Keratinocyte (primary cell): ENCODE data around the gene CHST13. TPM values are rescaled to one million over a fixed set of nuclear protein-coding genes. Genes with fewer than 3 reads are reported as not detected.

Source experiments
- DNase-seq: peaks from one replicate; pipeline ENCODE4 v3.0.0-alpha.2; 2011; ENCODE audit warnings: low read depth, missing footprints, low spot score
- FAIRE-seq: peaks from 2 replicates; lab custom pipeline; 2011; peaks lifted over from hg19 to GRCh38; lab: Jason Lieb, UNC
- H2AFZ ChIP-seq: 2 replicates; pipeline ENCODE4 v1.6.0; 2012; ENCODE audit warnings: low read length, control low read depth, inconsistent platforms; ENCODE audit not compliant: control insufficient read depth
- H3K27ac ChIP-seq: 2 replicates; pipeline ENCODE4 v1.5.1; 2011; ENCODE audit warnings: low read length; ENCODE audit not compliant: control insufficient read depth, insufficient read depth
- H3K27me3 ChIP-seq: 3 replicates; pipeline ENCODE4 v1.6.0; 2011; ENCODE audit warnings: low read length; ENCODE audit not compliant: control insufficient read depth, insufficient read depth; ENCODE audit errors: extremely low read depth
- H3K36me3 ChIP-seq, 2 experiments: 2 replicates in 1 of 2; 3 replicates in 1 of 2; pipeline ENCODE4 v1.5.1; 2011; ENCODE audit warnings: low read length in 2 of 2, mild to moderate bottlenecking in 1 of 2; ENCODE audit not compliant: control insufficient read depth in 2 of 2, insufficient read depth in 2 of 2; ENCODE audit errors: extremely low read depth in 1 of 2
- H3K4me1 ChIP-seq: 3 replicates; pipeline ENCODE4 v1.5.1; 2011; ENCODE audit warnings: low read length; ENCODE audit not compliant: control insufficient read depth, insufficient read depth; ENCODE audit errors: extremely low read depth
- H3K4me2 ChIP-seq: 3 replicates; pipeline ENCODE4 v1.6.0; 2011; ENCODE audit warnings: low read depth, low read length; ENCODE audit not compliant: control insufficient read depth, insufficient read depth; ENCODE audit errors: extremely low read depth
- H3K4me3 ChIP-seq, 3 experiments: fragments of 200-600 bp in 1 of 3; sonication (generic) in 1 of 3; 2 replicates in 2 of 3; 3 replicates in 1 of 3; pipeline ENCODE4 v1.5.1; 2011 to 2016; ENCODE audit warnings: low read length in 3 of 3, mild to moderate bottlenecking in 3 of 3, control low read depth in 2 of 3, inconsistent platforms in 1 of 3, low read depth in 1 of 3, mixed read lengths in 1 of 3, mixed run types in 1 of 3, moderate library complexity in 1 of 3; ENCODE audit not compliant: control insufficient read depth in 2 of 3, insufficient read depth in 2 of 3; ENCODE audit errors: extremely low read depth in 1 of 3
- H3K79me2 ChIP-seq: 2 replicates; pipeline ENCODE4 v1.6.0; 2012; ENCODE audit warnings: low read length; ENCODE audit not compliant: control insufficient read depth, insufficient read depth
- H3K9ac ChIP-seq: 3 replicates; pipeline ENCODE4 v1.6.0; 2011; ENCODE audit warnings: low read length; ENCODE audit not compliant: control insufficient read depth, insufficient read depth; ENCODE audit errors: extremely low read depth
- H3K9me1 ChIP-seq: 3 replicates; pipeline ENCODE4 v1.6.0; 2011; ENCODE audit warnings: low read length; ENCODE audit not compliant: control insufficient read depth, insufficient read depth; ENCODE audit errors: extremely low read depth
- H3K9me3 ChIP-seq: 2 replicates; pipeline ENCODE4 v1.5.1; 2012; ENCODE audit warnings: low read depth, low read length; ENCODE audit not compliant: control insufficient read depth
- H4K20me1 ChIP-seq: 3 replicates; pipeline ENCODE4 v1.6.0; 2011; ENCODE audit warnings: low read length; ENCODE audit not compliant: control insufficient read depth, insufficient read depth; ENCODE audit errors: extremely low read depth
- CTCF ChIP-seq, 3 experiments: IDR thresholded peaks in 1 of 3; conservative IDR thresholded peaks in 1 of 3; optimal IDR thresholded peaks in 1 of 3; 2 replicates in 2 of 3; 3 replicates in 1 of 3; pipeline versions ENCODE3 to v1.5.1; 2011; ENCODE audit warnings: low read length in 3 of 3, mild to moderate bottlenecking in 3 of 3, moderate library complexity in 2 of 3, control low read depth in 1 of 3, inconsistent platforms in 1 of 3; ENCODE audit not compliant: insufficient read depth in 2 of 3; ENCODE audit errors: extremely low read depth in 1 of 3
- EZH2 ChIP-seq: IDR thresholded peaks from one replicate; pipeline ENCODE4 v1.6.1; 2012; ENCODE audit warnings: inconsistent platforms, mild to moderate bottlenecking, low read length, moderate library complexity
- dilution Hi-C: fragments of 300-500 bp; cut with MboI; formaldehyde crosslinking; loops from one replicate; pipeline ENCODE4 v1.7.0; 2020; ENCODE audit warnings: low sequenced_read_pairs; ENCODE audit not compliant: extremely low pct_ligation_motif_present
- polyA plus RNA-seq, 5 experiments: library from polyadenylated mRNA; depleted of rRNA in 3 of 5; stranded (reverse) in 3 of 5; stranded (forward) in 1 of 5; unstranded in 1 of 5; fragments of >200 nt; gene quantifications; 1 replicate in 1 of 5; 2 replicates in 3 of 5; 3 replicates in 1 of 5; pipeline versions ENCODE4 v1.2.1 to v1.2.3, GENCODE V29; 2011 to 2012; ENCODE audit warnings: missing spikeins in 2 of 5, low read depth in 1 of 5, low replicate concordance in 1 of 5

CHST13 gene
- polyA plus RNA-seq, 1 donor (not counting 4 experiments of a cell fraction or from before 2014, with no cell fraction given): not detected

GRCh38 chr3:126537730-126538281 lies 13.9 kb downstream of the CHST13 start:
- peaks cover 42% of the 10 kb centered on the region for H3K27me3 ChIP-seq
- dilution Hi-C loops: no loop called here
- no peak for FAIRE-seq
- H4K20me1 ChIP-seq: no peaks in the 10 kb centered on the region
- H3K4me1 ChIP-seq: peaks cover 11% of the 10 kb centered on the region
- no peaks in the 10 kb centered on the region for H3K79me2 ChIP-seq
- H3K36me3 ChIP-seq: no peaks in the 10 kb centered on the region
- no peak for DNase-seq
- H3K4me2 ChIP-seq: no peak overlapping the region
- TF ChIP-seq EZH2 (no peak), CTCF (optimal IDR thresholded peaks at IDR 0.05 in 1 of 3, IDR thresholded peaks at IDR 0.05 in 1 of 3, conservative IDR thresholded peaks at IDR 0.05 in 1 of 3; ENCODE audit: extremely low read depth in 1 of 3, insufficient read depth in 2 of 3, low read length in 3 of 3) (no peak)
- no peaks in the 10 kb centered on the region for H3K9me1 ChIP-seq
- H3K9me3 ChIP-seq: no peaks in the 10 kb centered on the region
- no peak overlapping the region for H3K9ac ChIP-seq
- no peak overlapping the region for H2AFZ ChIP-seq
- no peak overlapping the region for H3K27ac ChIP-seq
- H3K4me3 ChIP-seq: no peak overlapping the region

- Histone ChIP-seq H3K4me2 (no peak overlapping the region), H3K27me3 (peaks cover 44% of the 10 kb centered on the region)
- TF ChIP-seq CTCF (optimal IDR thresholded peaks at IDR 0.05 in 1 of 3, IDR thresholded peaks at IDR 0.05 in 1 of 3, conservative IDR thresholded peaks at IDR 0.05 in 1 of 3; ENCODE audit: extremely low read depth in 1 of 3, insufficient read depth in 2 of 3, low read length in 3 of 3) (no peak), EZH2 (no peak)
Observed at GRCh38 chr3:126538316-126538715, 14.4 kb downstream of the CHST13 start.

More at GRCh38 chr3:126538316-126538715, 14.4 kb downstream of the CHST13 start:
- H3K9me1 ChIP-seq: no peaks in the 10 kb centered on the region
- no peak overlapping the region for H3K4me3 ChIP-seq
- peaks cover 11% of the 10 kb centered on the region for H3K4me1 ChIP-seq
- DNase-seq (no peak), FAIRE-seq (no peak)
- no peaks in the 10 kb centered on the region for H3K79me2 ChIP-seq
- no peaks in the 10 kb centered on the region for H3K36me3 ChIP-seq
- H2AFZ ChIP-seq: no peak overlapping the region
- H3K9ac ChIP-seq: no peak overlapping the region
- no peaks in the 10 kb centered on the region for H3K9me3 ChIP-seq
- H3K27ac ChIP-seq: no peak overlapping the region
- dilution Hi-C loops: no loop called here
- no peaks in the 10 kb centered on the region for H4K20me1 ChIP-seq
